DOHH2 (cell line): ENCODE measurements around the gene EXD3.

ENCODE experiments used
- H3F3A ChIP-seq: fragments of 200-600 bp; sonication (generic), shearing (Covaris generic); 2 replicates; pipeline ENCODE4 v1.6.0; 2016; ENCODE audit warnings: antibody characterized with exemption, mild to moderate bottlenecking; ENCODE audit not compliant: control insufficient read depth, insufficient read depth
- H3K27ac ChIP-seq: fragments of 200-600 bp; sonication (generic); 2 replicates; pipeline ENCODE4 v1.5.1; 2014; ENCODE audit warnings: low read depth, mild to moderate bottlenecking, low read length, moderate library complexity
- H3K27me3 ChIP-seq: fragments of 200-600 bp; sonication (generic); 2 replicates; pipeline ENCODE4 v1.6.1; 2014; ENCODE audit warnings: mild to moderate bottlenecking, low read length, mixed read lengths; ENCODE audit not compliant: control insufficient read depth
- H3K36me3 ChIP-seq: fragments of 200-600 bp; sonication (generic); 2 replicates; pipeline ENCODE4 v1.6.1; 2014; ENCODE audit warnings: mild to moderate bottlenecking, low read length, moderate library complexity, mixed read lengths; ENCODE audit not compliant: control insufficient read depth
- H3K4me1 ChIP-seq: fragments of 200-600 bp; sonication (generic); 2 replicates; pipeline ENCODE4 v1.6.1; 2014; ENCODE audit warnings: mild to moderate bottlenecking, low read length, mixed read lengths; ENCODE audit not compliant: control insufficient read depth
- H3K4me2 ChIP-seq: fragments of 200-600 bp; sonication (generic); 2 replicates; pipeline ENCODE4 v1.6.0; 2014; ENCODE audit warnings: mild to moderate bottlenecking, low read length, moderate library complexity
- H3K4me3 ChIP-seq: fragments of 200-600 bp; sonication (generic); 2 replicates; pipeline ENCODE4 v1.5.1; 2014; ENCODE audit warnings: mild to moderate bottlenecking, low read length, mixed read lengths
- H3K79me2 ChIP-seq: fragments of 200-600 bp; sonication (generic); 2 replicates; pipeline ENCODE4 v1.6.1; 2014; ENCODE audit warnings: mild to moderate bottlenecking, low read length, mixed read lengths; ENCODE audit not compliant: control insufficient read depth
- H3K9me2 ChIP-seq: fragments of 200-600 bp; sonication (generic); replicated peaks from 2 replicates; pipeline ENCODE4 v1.6.1; 2014; ENCODE audit warnings: mild to moderate bottlenecking, low read length, mixed read lengths; ENCODE audit not compliant: control insufficient read depth
- H3K9me3 ChIP-seq: fragments of 200-600 bp; sonication (generic); 2 replicates; pipeline ENCODE4 v1.6.1; 2014; ENCODE audit warnings: antibody characterized with exemption, low read length, mixed read lengths; ENCODE audit not compliant: control insufficient read depth, insufficient read depth
- H4K20me1 ChIP-seq: fragments of 200-600 bp; sonication (generic); 2 replicates; pipeline ENCODE4 v1.6.0; 2014; ENCODE audit warnings: low read depth, mild to moderate bottlenecking, antibody characterized with exemption, low read length, moderate library complexity; ENCODE audit not compliant: control insufficient read depth, insufficient read depth
- EZH2phosphoT487 ChIP-seq: fragments of 200-600 bp; sonication (generic); IDR thresholded peaks from 2 replicates; pipeline ENCODE4 v1.6.1; 2017; ENCODE audit warnings: borderline replicate concordance, mild to moderate bottlenecking, antibody characterized with exemption, low read length, moderate library complexity, mixed read lengths
- TF ChIP-seq, protein P1 (sequence below): fragments of 200-600 bp; sonication (generic); IDR thresholded peaks from one replicate; pipeline ENCODE4 v1.5.1; 2014; ENCODE audit warnings: antibody characterized with exemption, mild to moderate bottlenecking, low read depth, low read length; ENCODE audit not compliant: poor library complexity, severe bottlenecking

Gene EXD3

DNA sequence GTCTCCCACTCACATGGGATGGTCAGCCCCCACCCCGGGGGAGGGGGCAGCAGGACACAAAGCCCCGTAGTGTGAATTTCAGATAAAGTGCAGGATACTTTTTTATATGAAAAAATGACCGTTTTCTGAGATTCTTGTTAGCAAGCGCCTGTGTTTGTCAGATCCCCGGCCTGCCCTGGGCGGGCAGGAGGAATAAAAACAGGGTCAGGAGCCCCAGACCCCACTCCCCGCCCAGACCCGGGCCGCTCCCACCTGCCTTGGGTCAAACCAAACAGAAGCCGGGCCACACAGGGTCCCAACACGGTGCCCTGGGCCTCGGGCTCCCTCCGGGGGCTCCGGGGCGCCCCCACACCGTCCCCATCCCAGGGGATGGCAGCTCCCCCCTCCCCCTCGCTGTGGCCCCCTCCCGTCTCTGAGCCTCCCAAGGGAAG, 107.4 kb downstream of the EXD3 start:
- H3F3A ChIP-seq = no peaks in the 10 kb centered on the region; the same call in 1 of the 2 replicates
- no peaks in the 10 kb centered on the region for H4K20me1 ChIP-seq
- no peaks in the 10 kb centered on the region for H3K9me3 ChIP-seq
- H3K4me2 ChIP-seq = peak overlapping the region; percentile 74
- no peaks in the 10 kb centered on the region for H3K36me3 ChIP-seq
- no peak overlapping the region for H3K27ac ChIP-seq
- peak overlapping the region; percentile 67 for H3K4me3 ChIP-seq
- H3K27me3 ChIP-seq = no peaks in the 10 kb centered on the region
- H3K79me2 ChIP-seq = no peaks in the 10 kb centered on the region
- no peak for TF ChIP-seq EZH2phosphoT487
- TF ChIP-seq, protein P1, sequence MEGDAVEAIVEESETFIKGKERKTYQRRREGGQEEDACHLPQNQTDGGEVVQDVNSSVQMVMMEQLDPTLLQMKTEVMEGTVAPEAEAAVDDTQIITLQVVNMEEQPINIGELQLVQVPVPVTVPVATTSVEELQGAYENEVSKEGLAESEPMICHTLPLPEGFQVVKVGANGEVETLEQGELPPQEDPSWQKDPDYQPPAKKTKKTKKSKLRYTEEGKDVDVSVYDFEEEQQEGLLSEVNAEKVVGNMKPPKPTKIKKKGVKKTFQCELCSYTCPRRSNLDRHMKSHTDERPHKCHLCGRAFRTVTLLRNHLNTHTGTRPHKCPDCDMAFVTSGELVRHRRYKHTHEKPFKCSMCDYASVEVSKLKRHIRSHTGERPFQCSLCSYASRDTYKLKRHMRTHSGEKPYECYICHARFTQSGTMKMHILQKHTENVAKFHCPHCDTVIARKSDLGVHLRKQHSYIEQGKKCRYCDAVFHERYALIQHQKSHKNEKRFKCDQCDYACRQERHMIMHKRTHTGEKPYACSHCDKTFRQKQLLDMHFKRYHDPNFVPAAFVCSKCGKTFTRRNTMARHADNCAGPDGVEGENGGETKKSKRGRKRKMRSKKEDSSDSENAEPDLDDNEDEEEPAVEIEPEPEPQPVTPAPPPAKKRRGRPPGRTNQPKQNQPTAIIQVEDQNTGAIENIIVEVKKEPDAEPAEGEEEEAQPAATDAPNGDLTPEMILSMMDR = no peak
- H3K4me1 ChIP-seq = peaks cover 36% of the 10 kb centered on the region
- no peaks in the 10 kb centered on the region for H3K9me2 ChIP-seq

DNA sequence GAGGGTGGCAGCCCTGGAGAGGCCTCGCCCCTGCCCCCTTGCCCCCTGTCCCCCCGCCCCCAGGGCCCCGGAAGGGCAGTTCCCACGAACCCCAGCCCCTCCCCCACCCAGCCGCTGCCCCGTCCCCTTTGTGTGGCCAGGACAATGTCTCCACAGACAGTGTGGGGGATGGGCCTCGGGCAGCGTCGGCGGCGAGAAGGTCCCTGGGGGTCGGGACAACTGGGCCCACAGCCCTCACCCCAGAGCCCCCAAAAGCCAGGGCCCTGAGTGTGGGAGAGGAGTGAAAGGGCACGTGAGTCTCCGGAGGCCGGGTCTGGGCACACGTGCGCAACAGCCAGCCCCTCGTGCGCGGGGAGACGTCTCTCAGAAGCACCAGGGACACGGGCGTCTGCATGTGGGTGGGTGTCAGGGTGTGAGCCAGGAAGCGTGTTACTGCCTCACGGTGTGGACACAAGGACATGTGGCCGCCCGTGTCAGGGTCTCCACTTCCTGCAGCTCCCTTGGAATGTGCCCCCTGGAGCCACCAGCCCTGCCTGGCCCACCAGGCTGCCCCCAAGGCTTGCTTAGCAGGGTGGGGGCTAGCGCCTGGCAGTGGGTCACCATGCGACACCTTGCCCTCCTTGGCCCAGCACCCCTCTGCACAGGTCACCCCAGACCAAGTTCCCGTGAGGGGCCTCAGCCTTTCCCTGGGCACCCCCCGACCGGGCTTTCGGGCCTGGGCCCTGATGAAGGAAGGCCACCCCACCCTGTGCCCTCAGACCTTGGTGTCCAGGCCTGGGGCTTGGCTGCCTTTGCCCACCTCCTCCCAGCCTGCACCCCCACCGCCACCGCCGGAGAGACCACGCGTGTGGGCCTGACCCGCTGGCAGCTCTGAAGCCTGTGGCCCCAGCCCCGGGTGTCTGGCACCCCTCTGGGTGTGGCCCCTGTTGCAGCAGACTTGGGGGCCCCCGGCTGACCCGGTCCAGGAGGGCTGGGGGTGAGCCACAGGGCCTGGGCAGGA, 108.1 kb downstream of the EXD3 start:
- peak overlapping the region; percentile 74; the same call in 1 of the 2 replicates for H3K4me2 ChIP-seq
- H3K4me1 ChIP-seq = peaks cover 32% of the 10 kb centered on the region
- no peak overlapping the region for H3K4me3 ChIP-seq
- no peaks in the 10 kb centered on the region for H4K20me1 ChIP-seq
- H3K27ac ChIP-seq = no peak overlapping the region
- no peaks in the 10 kb centered on the region for H3K79me2 ChIP-seq
- no peaks in the 10 kb centered on the region; the same call in 1 of the 2 replicates for H3F3A ChIP-seq
- H3K9me3 ChIP-seq = no peaks in the 10 kb centered on the region
- H3K36me3 ChIP-seq = no peaks in the 10 kb centered on the region
- H3K9me2 ChIP-seq = no peaks in the 10 kb centered on the region
- TF ChIP-seq, protein P1 = no peak
- no peak for TF ChIP-seq EZH2phosphoT487
- no peaks in the 10 kb centered on the region for H3K27me3 ChIP-seq

DNA sequence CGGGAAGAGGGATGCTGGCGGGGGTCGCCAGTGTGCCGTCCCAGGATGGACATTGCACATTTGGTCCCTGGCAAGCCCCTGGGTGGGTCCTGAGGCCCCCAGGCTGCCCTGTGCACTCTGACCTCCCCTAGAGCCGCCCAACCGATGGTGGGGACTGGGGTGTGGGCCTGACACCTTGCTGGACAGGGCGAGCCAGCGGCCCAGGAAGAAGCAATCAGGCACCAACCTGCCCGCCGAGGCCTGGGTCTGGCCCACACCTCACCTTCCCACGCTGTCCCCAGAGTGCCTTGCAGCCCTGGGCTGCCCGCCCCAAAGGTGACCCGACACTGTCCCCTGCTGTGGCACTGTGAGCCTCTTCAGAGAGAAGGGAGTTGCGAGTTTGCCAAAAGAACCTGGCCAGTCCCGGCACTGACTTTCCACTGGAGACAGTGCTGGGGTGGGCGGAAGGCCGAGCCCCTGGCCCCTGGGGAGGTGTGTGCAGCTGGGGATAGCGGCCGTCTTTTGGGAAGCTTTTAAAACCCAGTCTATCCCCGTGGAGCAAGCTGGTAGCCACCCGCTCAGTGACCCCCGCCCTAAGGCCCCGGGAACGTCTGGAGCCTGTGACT, 108.9 kb downstream of the EXD3 start:
- no peak for TF ChIP-seq EZH2phosphoT487
- TF ChIP-seq, protein P1 = no peak
- Histone ChIP-seq H4K20me1 (no peaks in the 10 kb centered on the region), H3K9me2 (no peaks in the 10 kb centered on the region), H3K27me3 (no peaks in the 10 kb centered on the region), H3F3A (no peaks in the 10 kb centered on the region; the same call in 1 of the 2 replicates), H3K4me1 (peaks cover 29% of the 10 kb centered on the region), H3K4me2 (no peak overlapping the region), H3K36me3 (no peaks in the 10 kb centered on the region), H3K9me3 (no peaks in the 10 kb centered on the region), H3K27ac (no peak overlapping the region), H3K4me3 (no peak overlapping the region), H3K79me2 (no peaks in the 10 kb centered on the region)
